GM19035 (cell line): ENCODE data around the gene MMP24OS.
"Not testable (repeated sequence)": the region's sequence is repeated elsewhere in the genome, so short reads cannot be mapped to it uniquely, and the experiment has no call there.

Experiments
- ATAC-seq: cut with Tn5 transposase; IDR thresholded peaks from one replicate; pipeline ENCODE4 v1.9.1; 2021; ENCODE audit not compliant: unreplicated experiment

The MMP24OS gene

GRCh38 chr20:35276408-35276807 lies 1.5 kb downstream of the MMP24OS start:
- ATAC-seq = no peak

- no peak for ATAC-seq
These were observed 2.1 kb downstream of the MMP24OS start for GRCh38 chr20:35275741-35276251.

- ATAC-seq = no peak
These were observed 3.5 kb downstream of the MMP24OS start for GRCh38 chr20:35274172-35275092.

- ATAC-seq = no peak
These were observed 4.3 kb downstream of the MMP24OS start for GRCh38 chr20:35273449-35274171.

GRCh38 chr20:35271904-35272303 lies 6.0 kb downstream of the MMP24OS start:
- no peak for ATAC-seq

GRCh38 chr20:35271073-35271882 lies 6.6 kb downstream of the MMP24OS start:
- no peak for ATAC-seq

GRCh38 chr20:35270021-35270902 lies 7.7 kb downstream of the MMP24OS start:
- ATAC-seq = no peak

GRCh38 chr20:35269055-35269781 lies 8.7 kb downstream of the MMP24OS start:
- no peak for ATAC-seq

- no peak for ATAC-seq
These were observed 10.8 kb downstream of the MMP24OS start for GRCh38 chr20:35267092-35267491.

GRCh38 chr20:35264755-35265154 lies 13.2 kb downstream of the MMP24OS start:
- ATAC-seq = no peak

- ATAC-seq = no peak
These were observed 14.2 kb downstream of the MMP24OS start for GRCh38 chr20:35263532-35264341.

- not testable (repeated sequence) for ATAC-seq
These were observed 15.0 kb downstream of the MMP24OS start for GRCh38 chr20:35262731-35263531.

- ATAC-seq = not testable (repeated sequence)
These were observed 15.6 kb downstream of the MMP24OS start for GRCh38 chr20:35262321-35262720.

GRCh38 chr20:35260426-35260825 lies 17.5 kb downstream of the MMP24OS start:
- ATAC-seq = no peak

- ATAC-seq = no peak
These were observed 20.6 kb downstream of the MMP24OS start for GRCh38 chr20:35257175-35257909.

- ATAC-seq = no peak
These were observed 23.4 kb downstream of the MMP24OS start for GRCh38 chr20:35254448-35254999.

GRCh38 chr20:35253010-35253409 lies 24.9 kb downstream of the MMP24OS start:
- ATAC-seq = no peak
